Limb (tissue), 2 donors: ENCODE data around the gene MAG.

Experiments
- DNase-seq, 2 donors: peaks; one replicate each; pipeline ENCODE4 v3.0.0-alpha.2; 2016; ENCODE audit errors: extremely low spot score in 2 of 2

Gene MAG

GRCh38 chr19:35264268-35265125 lies 27.5 kb upstream of the MAG start:
- DNase-seq, result peak in 1 of 2 donors; percentile 24

- DNase-seq, result peak in 1 of 2 donors; percentile 31
Measured at GRCh38 chr19:35265126-35265899, 26.6 kb upstream of the MAG start.

GRCh38 chr19:35265900-35266519 lies 26.0 kb upstream of the MAG start:
- DNase-seq, result no peak

- peak in 1 of 2 donors; percentile 61 for DNase-seq
Measured at GRCh38 chr19:35266520-35267352, 25.2 kb upstream of the MAG start.

GRCh38 chr19:35267353-35267817 lies 24.6 kb upstream of the MAG start:
- DNase-seq, result peak in 1 of 2 donors; percentile 74

GRCh38 chr19:35267818-35268535 lies 24.0 kb upstream of the MAG start:
- peak; percentile 72 to 88 for DNase-seq

GRCh38 chr19:35268536-35269437 lies 23.2 kb upstream of the MAG start, which contains the start of gene USF2:
TSS of gene USF2 (plus strand) at chr19:35268962. CDS start at chr19:35269102, 140 bp downstream.
- peak; percentile 44 to 81 for DNase-seq

- DNase-seq, result peak; percentile 84 to 92
Measured at GRCh38 chr19:35269438-35270117, 22.4 kb upstream of the MAG start.

GRCh38 chr19:35270381-35270811 lies 21.6 kb upstream of the MAG start:
- no peak for DNase-seq

GRCh38 chr19:35271546-35271945 lies 20.4 kb upstream of the MAG start:
- no peak for DNase-seq

- no peak for DNase-seq
Measured at GRCh38 chr19:35272122-35272719, 19.7 kb upstream of the MAG start.

- DNase-seq, result no peak
Measured at GRCh38 chr19:35272954-35273649, 18.9 kb upstream of the MAG start.

GRCh38 chr19:35273686-35274259 lies 18.2 kb upstream of the MAG start:
- no peak for DNase-seq

- DNase-seq, result no peak
Measured at GRCh38 chr19:35274323-35274722, 17.6 kb upstream of the MAG start.

GRCh38 chr19:35276706-35277281 lies 15.2 kb upstream of the MAG start:
- no peak for DNase-seq

- DNase-seq, result no peak
Measured at GRCh38 chr19:35278578-35279284, 13.2 kb upstream of the MAG start.
